ENCODE data around the gene HNRNPL.
A peak's percentile ranks its signal among the peaks of the same experiment; 100 is the strongest.
"Not testable (repeated sequence)": the region's sequence is repeated elsewhere in the genome, so short reads cannot be mapped to it uniquely, and the experiment has no call there.

The HNRNPL gene

DNA sequence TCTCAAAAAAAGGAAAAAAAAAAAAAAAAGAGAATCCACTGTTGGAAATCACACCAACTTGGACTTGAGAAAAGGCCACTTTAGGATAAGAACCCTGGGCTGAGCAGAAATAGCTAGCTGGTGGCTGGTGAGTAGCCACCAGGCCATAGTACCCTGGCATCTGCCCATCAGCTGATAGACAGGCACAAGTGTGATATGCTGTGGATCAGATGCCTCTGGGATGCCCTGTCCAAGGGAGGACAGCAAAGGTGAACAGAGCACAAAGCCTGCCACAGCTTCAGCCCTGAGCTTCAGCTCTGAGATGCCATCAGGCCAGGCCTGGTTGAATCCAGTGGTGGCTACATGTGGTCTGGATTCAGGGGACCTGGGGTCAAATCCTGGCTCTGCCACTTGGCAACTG, 40.9 kb upstream of the HNRNPL start:
- DNase-seq (ENCODE audit: low spot score): no peak
- H3K27ac ChIP-seq: peak overlapping the region; percentile 40; the same call in 1 of the 2 replicates
- TF ChIP-seq, protein P1, sequence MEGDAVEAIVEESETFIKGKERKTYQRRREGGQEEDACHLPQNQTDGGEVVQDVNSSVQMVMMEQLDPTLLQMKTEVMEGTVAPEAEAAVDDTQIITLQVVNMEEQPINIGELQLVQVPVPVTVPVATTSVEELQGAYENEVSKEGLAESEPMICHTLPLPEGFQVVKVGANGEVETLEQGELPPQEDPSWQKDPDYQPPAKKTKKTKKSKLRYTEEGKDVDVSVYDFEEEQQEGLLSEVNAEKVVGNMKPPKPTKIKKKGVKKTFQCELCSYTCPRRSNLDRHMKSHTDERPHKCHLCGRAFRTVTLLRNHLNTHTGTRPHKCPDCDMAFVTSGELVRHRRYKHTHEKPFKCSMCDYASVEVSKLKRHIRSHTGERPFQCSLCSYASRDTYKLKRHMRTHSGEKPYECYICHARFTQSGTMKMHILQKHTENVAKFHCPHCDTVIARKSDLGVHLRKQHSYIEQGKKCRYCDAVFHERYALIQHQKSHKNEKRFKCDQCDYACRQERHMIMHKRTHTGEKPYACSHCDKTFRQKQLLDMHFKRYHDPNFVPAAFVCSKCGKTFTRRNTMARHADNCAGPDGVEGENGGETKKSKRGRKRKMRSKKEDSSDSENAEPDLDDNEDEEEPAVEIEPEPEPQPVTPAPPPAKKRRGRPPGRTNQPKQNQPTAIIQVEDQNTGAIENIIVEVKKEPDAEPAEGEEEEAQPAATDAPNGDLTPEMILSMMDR (conservative IDR thresholded peaks at IDR 0.05; ENCODE audit: low read depth): no peak
- ChIA-PET CTCF (no interaction called here), POLR2A (ENCODE audit: low non-redundant PET) (no interaction called here)

DNA sequence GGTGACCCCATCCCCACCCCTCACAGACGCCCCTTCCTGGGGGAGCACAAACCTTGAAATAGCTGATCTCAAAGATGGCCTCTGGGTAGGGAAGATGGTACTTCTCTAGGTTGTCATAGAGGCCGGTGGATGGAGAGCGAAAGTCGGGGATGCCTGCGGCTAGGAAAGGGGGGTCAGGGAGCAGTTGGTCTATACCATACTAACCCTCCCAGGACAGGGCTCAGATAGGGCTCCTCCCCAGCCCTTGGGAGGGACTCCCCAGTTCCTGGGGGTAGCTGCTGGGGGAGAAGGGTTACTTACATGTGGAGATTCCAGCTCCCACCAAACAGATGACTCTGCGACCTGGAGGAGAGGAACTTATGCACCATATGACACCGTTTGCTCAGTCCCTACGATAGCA, 40.0 kb upstream of the HNRNPL start:
- CTCF ChIA-PET: no interaction called here
- no peak overlapping the region for H3K27ac ChIP-seq
- DNase-seq (ENCODE audit: low spot score): no peak
- POLR2A ChIA-PET (ENCODE audit: low non-redundant PET): no interaction called here
- TF ChIP-seq, protein P1 (conservative IDR thresholded peaks at IDR 0.05; ENCODE audit: low read depth): no peak

DNA sequence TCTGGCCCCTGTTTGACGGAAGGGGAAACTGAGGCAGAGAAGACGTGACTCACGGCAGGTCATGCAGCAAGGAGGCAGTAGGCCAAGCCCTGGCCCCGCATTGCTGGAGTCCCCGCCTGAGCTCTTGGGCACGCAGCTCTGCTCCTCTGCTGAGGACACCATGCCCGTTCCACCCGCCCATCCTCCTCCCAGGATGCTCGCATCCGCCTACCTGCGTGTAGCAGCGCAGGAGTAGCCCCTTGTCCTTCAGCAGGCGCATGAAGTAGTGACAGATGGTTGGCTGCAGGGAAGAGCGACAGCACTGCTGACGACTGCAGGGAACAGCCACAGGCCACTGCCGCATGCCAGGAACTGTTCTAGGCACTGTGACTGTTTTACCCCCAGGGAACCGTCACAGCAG, 39.1 kb upstream of the HNRNPL start:
- POLR2A ChIA-PET (ENCODE audit: low non-redundant PET): no interaction called here
- peak overlapping the region; percentile 38; the same call in 1 of the 2 replicates for H3K27ac ChIP-seq
- TF ChIP-seq, protein P1 (conservative IDR thresholded peaks at IDR 0.05; ENCODE audit: low read depth): no peak
- no peak for DNase-seq (ENCODE audit: low spot score)
- CTCF ChIA-PET: interaction anchor here (0.5 to 1.0 kb wide), 3 partner anchors 38 to 1675 kb away, joined by 4 to 6 read pairs (median 4); partner anchors contain the start of gene FAM98C

DNA sequence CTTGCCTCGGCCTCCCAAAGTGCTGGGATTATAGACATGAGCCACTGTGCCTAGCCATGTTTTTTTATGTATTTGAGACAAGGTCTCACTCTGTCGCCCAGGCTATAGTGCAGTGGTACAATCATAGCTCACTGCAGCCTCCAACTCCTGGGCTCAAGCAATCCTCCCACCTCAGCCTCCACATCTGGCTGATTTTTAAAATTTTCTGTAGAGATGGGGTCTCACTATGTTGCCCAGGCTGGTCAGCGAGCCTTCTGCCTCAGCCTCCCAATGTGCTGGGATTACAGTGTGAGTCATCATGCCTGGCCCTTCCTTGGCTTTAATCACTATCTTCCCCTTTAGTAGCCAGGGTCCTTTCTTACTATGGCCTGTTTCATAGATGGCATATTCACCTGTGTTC, 34.9 kb upstream of the HNRNPL start:
- CTCF ChIA-PET: interaction anchor here (1.0 kb wide), 1 partner anchor 13 kb away, joined by 11 read pairs; no protein-coding TSS in a partner anchor
- H3K27ac ChIP-seq: peak overlapping the region; percentile 66
- POLR2A ChIA-PET (ENCODE audit: low non-redundant PET); DNase-seq (ENCODE audit: low spot score): not testable (repeated sequence)

GRCh38 chr19:38883286-38883685, 33.5 kb upstream of the HNRNPL start:
- no peak for DNase-seq (ENCODE audit: low spot score)
- CTCF ChIA-PET: no interaction called here
- POLR2A ChIA-PET (ENCODE audit: low non-redundant PET): no interaction called here
- TF ChIP-seq, protein P1 (conservative IDR thresholded peaks at IDR 0.05; ENCODE audit: low read depth): no peak
- H3K27ac ChIP-seq: peak overlapping the region; percentile 11; the same call in 1 of the 2 replicates

DNA sequence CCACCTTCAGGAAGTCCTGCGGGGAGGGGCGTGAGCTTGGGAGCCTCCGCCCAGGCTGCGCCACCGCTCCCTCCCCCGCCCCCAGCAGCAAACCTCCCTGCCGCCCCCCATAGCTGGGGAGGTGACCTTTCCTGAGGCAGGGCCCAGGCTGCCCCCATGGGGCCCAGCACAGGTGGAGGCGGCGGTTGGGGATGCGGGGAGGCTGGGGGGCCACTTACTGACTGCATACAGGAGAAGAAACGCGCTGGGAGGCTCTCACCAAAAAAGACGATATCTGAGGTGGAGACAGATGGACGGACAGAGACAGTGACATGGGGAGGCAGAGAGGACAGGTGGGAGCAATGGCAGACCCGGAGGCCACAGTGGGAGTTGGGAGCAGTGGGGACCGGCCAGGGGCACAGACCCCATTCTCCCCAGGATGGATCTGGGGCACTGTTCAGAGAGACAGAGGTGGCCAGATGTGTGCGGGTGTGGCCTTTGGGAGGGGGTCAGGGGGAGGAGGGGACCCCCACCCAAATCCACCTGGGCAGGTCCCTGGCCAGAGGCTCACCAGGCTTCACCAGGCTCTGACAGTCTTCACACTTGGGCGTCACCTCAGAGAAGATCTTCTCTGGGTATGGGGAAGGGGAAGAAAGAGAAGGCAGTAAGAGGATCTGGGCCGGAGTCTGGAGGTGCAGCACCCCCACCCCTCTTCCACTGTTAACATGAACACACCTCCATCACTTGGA, 31.3 kb upstream of the HNRNPL start:
- CTCF ChIA-PET: interaction anchor here (0.7 kb wide), 1 partner anchor 50 kb away, joined by 3 read pairs; no protein-coding TSS in a partner anchor
- no peak for DNase-seq (ENCODE audit: low spot score)
- POLR2A ChIA-PET (ENCODE audit: low non-redundant PET): no interaction called here
- TF ChIP-seq, protein P1 (conservative IDR thresholded peaks at IDR 0.05; ENCODE audit: low read depth): no peak
- 0 out of 2 replicates have a peak overlapping the region, but pooled peaks have one; percentile 14 for H3K27ac ChIP-seq

All from RWPE1 (cell line).